HL-60/S4 treated with phorbol 12-myristate 13-acetate at 8.2 ng/mL for 4 days and 3 days (cell line): ENCODE data around the gene ZNF821.
"Not testable (repeated sequence)": the region's sequence is repeated elsewhere in the genome, so short reads cannot be mapped to it uniquely, and the experiment has no call there.

Source experiments
- in situ Hi-C: fragments of 300-500 bp; cut with MboI; formaldehyde crosslinking; loops from 2 replicates; pipeline ENCODE4 v1.15.0; 2022; ENCODE audit warnings: low sequenced_read_pairs

The ZNF821 gene

DNA sequence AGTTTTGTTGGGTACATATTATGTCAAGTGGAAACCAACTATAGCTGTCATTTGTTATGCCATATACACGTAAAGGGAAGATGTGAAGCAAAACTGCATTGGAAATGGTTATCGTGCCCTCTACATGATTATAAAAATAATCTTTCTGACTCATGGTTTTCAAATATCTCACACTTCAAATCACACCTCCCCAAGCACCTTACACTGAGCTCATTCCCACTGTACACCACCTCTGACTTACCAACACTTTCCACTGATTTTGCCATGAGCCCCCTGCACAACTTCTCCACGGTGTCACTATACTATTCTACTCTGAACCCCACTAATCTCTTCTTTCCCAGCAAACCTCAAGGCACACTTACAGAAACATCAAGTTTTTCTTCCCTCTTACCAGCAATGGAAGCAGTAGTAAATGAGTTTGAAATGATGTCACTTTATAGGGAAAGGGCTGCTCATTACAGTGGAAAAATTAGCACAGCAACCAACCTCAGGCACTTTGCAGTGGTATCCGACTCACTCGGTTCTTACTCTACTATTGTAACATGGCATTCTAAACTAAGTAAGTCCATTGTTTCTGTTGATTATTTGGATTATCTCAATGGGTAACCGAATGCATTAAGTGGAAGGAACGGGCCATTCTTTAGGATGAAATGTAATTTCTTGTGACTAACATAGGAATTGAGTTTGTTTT lies 18.7 kb downstream of the ZNF821 start:
- in situ Hi-C loops, result no loop called here

DNA sequence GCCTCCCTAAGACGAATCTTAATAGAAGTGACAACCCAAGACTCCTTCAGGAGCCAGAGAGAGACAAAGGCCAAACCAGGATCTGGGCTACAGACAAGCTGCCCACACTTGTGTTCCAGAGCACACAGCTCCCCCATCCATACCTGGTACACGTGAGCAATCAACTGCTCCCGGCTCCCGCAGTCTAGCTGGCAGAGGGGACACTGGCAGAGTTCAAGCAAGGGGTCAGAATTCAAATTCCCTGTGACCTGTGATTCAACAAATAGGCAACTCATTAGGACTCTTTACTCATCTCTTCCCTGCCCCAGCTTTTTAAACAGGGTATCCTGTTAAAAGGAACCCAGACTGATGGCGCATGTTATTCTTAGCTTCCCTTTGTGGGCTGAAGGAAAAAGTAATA lies 20.0 kb downstream of the ZNF821 start:
- in situ Hi-C loops, result no loop called here

GRCh38 chr16:71859762-71860521 lies 24.0 kb downstream of the ZNF821 start:
- in situ Hi-C loops, result no loop called here

DNA sequence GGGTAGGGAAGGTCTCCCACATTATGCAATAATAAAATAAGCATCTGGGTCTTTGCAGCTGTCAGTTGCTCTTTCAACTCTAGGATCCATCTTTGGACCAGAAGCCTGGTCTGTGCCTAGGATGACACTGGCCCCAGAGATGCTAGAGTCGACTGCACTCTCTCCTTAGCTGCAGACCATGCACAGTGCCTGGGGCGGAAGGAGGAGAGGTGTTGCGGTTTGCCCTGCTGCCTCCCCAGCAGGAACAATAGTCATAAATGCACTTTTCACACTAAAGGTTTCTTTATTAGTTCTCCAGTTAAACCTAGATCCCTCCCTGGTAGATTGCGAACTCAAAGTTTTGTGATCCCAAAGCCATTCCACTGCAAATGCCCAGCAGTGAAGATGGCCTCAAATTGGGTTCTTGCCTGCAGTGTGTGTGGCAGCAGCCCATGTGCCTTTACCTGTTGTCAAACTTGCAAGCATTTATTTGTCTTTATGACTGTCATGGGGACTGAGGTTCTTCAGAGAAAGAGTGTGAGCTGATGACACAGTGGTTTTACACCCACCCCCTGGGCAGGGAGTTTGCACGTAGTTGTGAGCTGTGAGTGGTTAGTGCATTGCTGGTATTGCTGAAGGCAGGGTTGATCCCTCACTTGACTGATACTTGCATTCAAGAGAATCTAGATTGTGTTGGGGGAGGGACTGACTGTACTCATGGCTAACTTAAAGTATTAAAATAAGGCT lies 27.9 kb downstream of the ZNF821 start:
- in situ Hi-C loops, result no loop called here

DNA sequence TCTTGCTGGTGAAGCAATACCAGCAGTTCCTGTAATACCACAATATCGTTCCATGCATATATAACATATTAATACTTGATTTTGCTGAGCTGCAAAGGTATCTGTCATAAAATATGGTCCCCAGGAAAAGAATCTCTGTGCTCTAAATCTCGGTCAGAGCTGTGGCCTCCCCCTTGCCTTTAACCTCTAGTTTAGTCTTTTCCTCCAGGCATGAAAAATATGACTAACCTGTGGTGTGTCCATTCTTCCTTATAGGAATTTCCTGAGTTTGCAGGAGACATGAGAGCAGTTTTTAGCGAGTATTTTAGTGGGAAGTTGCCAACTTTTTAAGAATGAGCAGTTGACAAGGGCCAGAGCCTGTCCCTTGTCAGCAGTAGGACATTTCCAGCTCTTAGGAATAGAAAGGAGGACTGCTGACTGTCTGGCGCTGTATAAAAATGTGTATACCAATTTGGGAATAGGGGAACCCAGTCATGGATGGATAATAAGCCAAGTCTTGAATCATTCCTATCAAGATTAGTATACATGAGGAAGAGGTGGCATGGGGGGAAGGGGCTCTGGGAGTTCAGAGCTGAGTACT lies 29.5 kb downstream of the ZNF821 start:
- in situ Hi-C loops, result no loop called here

DNA sequence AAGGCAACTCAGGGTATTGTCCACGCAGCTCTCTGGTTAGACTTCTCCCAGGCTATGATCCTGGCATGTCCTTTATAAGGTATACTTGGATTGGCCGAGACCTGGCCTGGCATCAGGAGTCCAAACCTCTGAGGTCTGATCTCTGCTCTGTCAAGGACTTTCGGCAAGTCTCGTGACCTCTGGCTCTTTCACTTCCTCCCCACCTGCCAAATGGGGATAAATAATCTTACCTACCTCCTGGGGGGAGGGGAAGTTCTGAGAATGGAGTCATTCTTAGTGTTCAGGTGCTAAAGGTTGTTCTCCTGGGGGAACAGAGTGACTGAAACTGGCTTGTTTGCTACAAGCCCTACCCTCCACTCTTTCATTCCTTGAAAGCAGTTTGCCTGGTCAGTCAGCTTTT lies 30.6 kb downstream of the ZNF821 start:
- in situ Hi-C loops, result no loop called here

GRCh38 chr16:71852561-71852960 lies 31.4 kb downstream of the ZNF821 start:
- in situ Hi-C loops, result no loop called here

DNA sequence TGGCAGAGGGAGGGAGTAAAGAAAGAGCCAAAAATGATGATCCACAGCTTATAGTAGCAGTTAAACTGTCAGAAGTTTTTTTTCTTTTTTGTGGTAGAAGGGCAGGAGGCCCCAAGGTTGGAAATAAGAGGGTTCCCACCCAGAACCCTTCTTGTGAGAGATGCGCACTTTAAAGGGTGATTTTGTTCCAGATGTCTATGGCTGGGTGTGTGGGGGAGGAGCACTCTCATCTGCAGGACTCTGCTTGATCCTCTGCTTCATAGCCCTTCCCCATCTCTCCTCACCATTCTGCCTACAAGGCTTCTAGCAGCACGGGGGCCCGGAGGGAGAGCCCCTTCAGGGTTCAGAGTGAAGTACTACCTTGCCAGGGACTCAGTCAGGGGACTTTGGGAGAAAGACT lies 31.8 kb downstream of the ZNF821 start:
- in situ Hi-C loops, result no loop called here

DNA sequence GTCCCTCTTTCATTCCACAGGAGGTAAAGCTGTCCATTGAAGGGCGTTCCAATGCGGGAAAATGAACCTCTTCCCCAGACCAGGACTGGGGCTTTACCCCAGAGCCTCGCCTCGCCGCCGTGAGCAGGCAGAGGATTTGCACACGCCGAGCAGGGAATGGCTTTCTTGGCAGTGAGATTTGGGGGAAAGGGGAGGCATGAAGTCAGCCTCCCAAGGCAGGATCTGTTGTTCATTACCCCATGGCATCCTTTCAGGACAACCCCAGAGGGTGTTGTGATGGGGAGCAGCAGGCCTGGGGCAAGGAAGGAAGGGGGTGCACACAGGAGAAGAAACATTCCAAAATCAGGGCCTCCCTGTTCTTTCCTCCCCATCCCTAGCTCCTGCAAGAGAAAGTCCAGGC lies 32.2 kb downstream of the ZNF821 start:
- in situ Hi-C loops, result no loop called here

- in situ Hi-C loops, result no loop called here
These were observed 35.4 kb downstream of the ZNF821 start for GRCh38 chr16:71848622-71849021.

DNA sequence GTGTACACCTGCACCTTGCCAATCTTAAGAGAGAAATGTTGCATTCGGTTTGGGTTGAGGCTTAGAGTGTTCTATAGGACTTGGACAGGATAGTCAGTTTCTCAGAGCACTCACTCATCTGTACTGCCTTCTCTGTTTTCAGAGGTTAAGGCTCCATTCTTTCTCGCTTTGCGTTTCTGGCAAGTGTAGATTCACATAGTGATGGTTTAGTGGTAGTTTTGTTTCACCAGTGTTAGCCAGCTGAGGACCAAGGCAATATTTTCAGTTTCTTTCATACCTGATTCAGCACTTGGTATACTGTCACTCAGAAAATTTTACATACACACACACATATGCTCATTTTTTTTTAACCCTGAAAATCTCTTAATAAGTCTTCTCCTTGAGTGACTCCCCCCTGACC lies 36.9 kb downstream of the ZNF821 start:
- in situ Hi-C loops, result no loop called here

GRCh38 chr16:71846431-71846830 lies 37.6 kb downstream of the ZNF821 start:
- in situ Hi-C loops, result no loop called here

GRCh38 chr16:71845639-71846430 lies 38.1 kb downstream of the ZNF821 start, which contains the start of gene ATXN1L:
ATXN1L (plus strand) TSS chr16:71845976; CDS start chr16:71849741, 3,765 bp downstream.
- in situ Hi-C loops, result no loop called here

GRCh38 chr16:71843572-71843971 lies 40.4 kb downstream of the ZNF821 start:
- in situ Hi-C loops, result no loop called here

DNA sequence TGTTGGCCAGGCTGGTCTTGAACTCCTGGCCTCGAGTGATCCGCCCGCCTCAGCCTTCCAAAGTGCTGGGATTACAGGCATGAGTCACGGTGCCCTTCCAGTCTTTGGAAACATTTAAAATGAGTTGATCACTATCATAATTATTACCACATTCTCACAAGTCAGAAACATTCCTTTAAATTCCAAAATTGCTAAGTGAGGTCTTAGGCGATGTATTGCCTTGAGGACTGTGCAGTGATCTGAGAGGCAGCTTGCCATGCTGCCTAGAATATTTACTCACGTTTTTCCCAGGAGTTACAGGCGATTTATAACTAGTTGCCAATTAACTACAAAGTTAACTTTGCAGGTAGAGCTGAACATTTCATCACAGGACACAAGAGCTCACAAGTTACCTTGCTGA lies 43.9 kb downstream of the ZNF821 start:
- in situ Hi-C loops, result no loop called here

GRCh38 chr16:71837150-71837549 lies 46.8 kb downstream of the ZNF821 start:
- in situ Hi-C loops, result no loop called here

- in situ Hi-C loops, result no loop called here
These were observed 49.7 kb downstream of the ZNF821 start for GRCh38 chr16:71834291-71834690.

DNA sequence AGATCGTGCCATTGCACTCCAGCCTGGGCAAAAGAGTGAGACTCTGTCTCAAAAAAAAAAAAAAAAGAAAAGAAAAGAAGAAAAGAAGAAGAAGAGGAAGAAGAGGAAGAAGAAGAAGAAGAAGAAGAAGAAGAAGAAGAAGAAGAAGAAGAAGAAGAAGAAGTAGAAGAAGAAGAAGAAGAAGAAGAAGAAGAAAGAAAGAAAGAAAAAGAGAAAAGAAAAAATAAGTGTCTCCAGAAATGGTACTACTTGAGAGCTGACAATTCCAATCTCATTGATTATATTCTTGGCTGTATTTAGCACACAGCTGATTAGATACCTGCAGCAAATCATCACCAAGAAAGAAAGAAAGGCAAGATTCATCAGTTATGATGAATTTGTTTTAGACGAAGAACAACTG lies 51.9 kb downstream of the ZNF821 start:
- in situ Hi-C loops, result not testable (repeated sequence)

DNA sequence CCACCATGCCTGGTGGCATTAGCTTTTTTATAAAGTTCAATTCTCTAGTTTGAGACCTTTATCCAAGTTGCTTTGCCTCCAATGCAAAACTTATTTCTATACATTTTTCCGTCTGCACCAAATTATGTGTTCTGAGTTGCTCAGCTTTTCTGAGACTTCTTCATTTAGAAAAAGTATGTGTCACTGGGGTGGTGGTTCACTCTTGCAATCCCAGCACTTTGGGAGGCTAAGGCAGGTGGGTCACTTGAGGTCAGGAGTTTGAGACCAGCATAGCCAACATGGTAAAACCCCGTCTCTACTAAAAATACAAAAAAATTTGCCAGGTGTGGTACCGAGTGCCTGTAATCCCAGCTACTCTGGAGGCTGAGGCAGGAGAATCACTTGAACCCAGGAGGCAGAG lies 52.3 kb downstream of the ZNF821 start:
- in situ Hi-C loops, result not testable (repeated sequence)

GRCh38 chr16:71830359-71830758 lies 53.6 kb downstream of the ZNF821 start:
- in situ Hi-C loops, result no loop called here
